Endothelial cell of umbilical vein (primary cell): ENCODE measurements around the gene RPL23.

Experiments
- EZH2 ChIP-seq: IDR thresholded peaks from 2 replicates; pipeline ENCODE4 v1.6.1; 2012; ENCODE audit warnings: borderline replicate concordance, low read depth, mild to moderate bottlenecking, moderate library complexity, low read length, inconsistent platforms; ENCODE audit not compliant: severe bottlenecking
- FOS ChIP-seq: IDR thresholded peaks from 2 replicates; pipeline ENCODE4 v1.6.1; 2011; ENCODE audit warnings: mild to moderate bottlenecking, low read length, moderate library complexity, borderline replicate concordance; ENCODE audit not compliant: insufficient read depth
- GATA2 ChIP-seq: IDR thresholded peaks from 2 replicates; pipeline ENCODE4 v1.7.0; 2011; ENCODE audit warnings: low read depth, mild to moderate bottlenecking, moderate library complexity, mixed read lengths, low read length; ENCODE audit not compliant: insufficient read length, insufficient read depth
- JUN ChIP-seq: IDR thresholded peaks from 2 replicates; pipeline ENCODE4 v1.6.1; 2011; ENCODE audit warnings: borderline replicate concordance, low read depth; ENCODE audit not compliant: insufficient read length, insufficient read depth
- MYC ChIP-seq: IDR thresholded peaks from one replicate; pipeline ENCODE4 v1.6.1; 2011; ENCODE audit warnings: mild to moderate bottlenecking, low read depth, low read length
- POLR2A ChIP-seq: IDR thresholded peaks from 2 replicates; pipeline ENCODE4 v1.6.1; 2012; ENCODE audit warnings: low read depth, mild to moderate bottlenecking, control low read depth, low read length
- POLR2AphosphoS5 ChIP-seq: IDR thresholded peaks from 2 replicates; pipeline ENCODE4 v1.6.1; 2012; ENCODE audit warnings: low read depth, mild to moderate bottlenecking, control low read depth, low read length, moderate library complexity; ENCODE audit not compliant: insufficient read depth
- TF ChIP-seq, protein P1 (sequence below), 2 donors: IDR thresholded peaks; 1 replicate in 1 of 2; 2 replicates in 1 of 2; pipeline ENCODE4 v1.5.1; 2011; ENCODE audit warnings: low read length in 2 of 2, mild to moderate bottlenecking in 2 of 2, moderate library complexity in 2 of 2, control low read depth in 1 of 2, inconsistent platforms in 1 of 2, low read depth in 1 of 2; ENCODE audit not compliant: insufficient read depth in 1 of 2; ENCODE audit errors: extremely low read depth in 1 of 2
- TF ChIP-seq, protein P2 (sequence below): IDR thresholded peaks from 2 replicates; pipeline ENCODE4 v1.6.1; 2011; ENCODE audit not compliant: insufficient read depth, insufficient read length

DNA sequence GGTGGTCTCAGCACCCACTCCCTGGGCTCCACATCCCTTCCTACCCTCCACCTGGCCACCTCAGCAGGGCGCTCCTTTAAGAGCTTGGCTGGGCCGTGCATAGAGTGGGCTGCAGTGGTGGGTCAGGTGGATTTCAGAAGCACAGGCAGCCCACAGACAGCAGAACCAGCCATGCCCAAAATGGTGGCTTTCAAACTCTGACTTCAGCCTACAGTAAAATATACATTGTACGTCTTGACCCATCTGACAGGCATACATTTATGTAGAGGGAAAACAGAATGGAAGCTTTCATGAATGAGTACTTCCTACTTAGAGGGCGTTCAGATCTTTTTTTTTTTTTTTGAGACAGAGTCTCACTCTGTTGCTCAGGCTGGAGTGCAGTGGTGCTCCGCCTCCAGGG lies 45.9 kb upstream of the RPL23 start:
- TF ChIP-seq, protein P1, sequence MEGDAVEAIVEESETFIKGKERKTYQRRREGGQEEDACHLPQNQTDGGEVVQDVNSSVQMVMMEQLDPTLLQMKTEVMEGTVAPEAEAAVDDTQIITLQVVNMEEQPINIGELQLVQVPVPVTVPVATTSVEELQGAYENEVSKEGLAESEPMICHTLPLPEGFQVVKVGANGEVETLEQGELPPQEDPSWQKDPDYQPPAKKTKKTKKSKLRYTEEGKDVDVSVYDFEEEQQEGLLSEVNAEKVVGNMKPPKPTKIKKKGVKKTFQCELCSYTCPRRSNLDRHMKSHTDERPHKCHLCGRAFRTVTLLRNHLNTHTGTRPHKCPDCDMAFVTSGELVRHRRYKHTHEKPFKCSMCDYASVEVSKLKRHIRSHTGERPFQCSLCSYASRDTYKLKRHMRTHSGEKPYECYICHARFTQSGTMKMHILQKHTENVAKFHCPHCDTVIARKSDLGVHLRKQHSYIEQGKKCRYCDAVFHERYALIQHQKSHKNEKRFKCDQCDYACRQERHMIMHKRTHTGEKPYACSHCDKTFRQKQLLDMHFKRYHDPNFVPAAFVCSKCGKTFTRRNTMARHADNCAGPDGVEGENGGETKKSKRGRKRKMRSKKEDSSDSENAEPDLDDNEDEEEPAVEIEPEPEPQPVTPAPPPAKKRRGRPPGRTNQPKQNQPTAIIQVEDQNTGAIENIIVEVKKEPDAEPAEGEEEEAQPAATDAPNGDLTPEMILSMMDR (IDR thresholded peaks at IDR 0.05; ENCODE audit: extremely low read depth in 1 of 2, insufficient read depth in 1 of 2, low read depth in 1 of 2, low read length in 2 of 2): no peak
- TF ChIP-seq POLR2AphosphoS5 (no peak), POLR2A (no peak), EZH2 (no peak), JUN (no peak), MYC (no peak), FOS (no peak), GATA2 (no peak)
- TF ChIP-seq, protein P2, sequence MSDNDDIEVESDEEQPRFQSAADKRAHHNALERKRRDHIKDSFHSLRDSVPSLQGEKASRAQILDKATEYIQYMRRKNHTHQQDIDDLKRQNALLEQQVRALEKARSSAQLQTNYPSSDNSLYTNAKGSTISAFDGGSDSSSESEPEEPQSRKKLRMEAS: no peak
